Astrocyte of the cerebellum (primary cell): ENCODE results near the gene NEDD4.

Experiments
- DNase-seq: peaks from one replicate; pipeline ENCODE4 v3.0.0-alpha.2; 2011; ENCODE audit warnings: low read depth
- H3K4me3 ChIP-seq: 2 replicates; pipeline ENCODE4 v1.5.1; 2011; ENCODE audit warnings: mild to moderate bottlenecking, low read depth, low read length, moderate library complexity
- in situ Hi-C: cut with HindIII; loops from 2 replicates; pipeline ENCODE4 v1.10.0; 2017; ENCODE audit warnings: low sequenced_read_pairs
- TF ChIP-seq, protein P1 (sequence below): IDR thresholded peaks from 2 replicates; pipeline ENCODE4 v1.5.1; 2012; ENCODE audit warnings: low read length, low read depth, moderate library complexity, mild to moderate bottlenecking; ENCODE audit errors: missing control alignments

The NEDD4 gene

DNA sequence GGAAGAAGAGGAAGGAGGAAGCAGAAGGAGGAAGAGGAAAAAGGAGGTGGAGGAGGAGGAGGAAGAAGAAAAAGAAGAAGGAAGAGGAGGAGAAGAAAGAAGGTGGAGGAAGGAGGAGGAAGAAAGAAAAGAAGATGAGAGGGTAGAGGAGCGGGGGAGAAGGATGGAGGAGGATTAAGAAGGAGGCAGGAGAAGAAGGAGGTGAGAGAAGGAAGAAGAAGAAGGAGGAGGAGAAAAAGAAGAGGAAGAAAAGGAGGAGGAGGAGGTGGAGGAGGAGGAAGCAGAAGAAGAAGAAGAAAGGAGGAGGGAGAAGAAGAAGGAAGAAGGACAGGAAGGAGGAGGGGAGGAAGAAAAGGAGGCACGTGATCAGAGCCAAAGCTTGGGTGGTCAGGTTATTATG, 213.1 kb downstream of the NEDD4 start:
- TF ChIP-seq, protein P1, sequence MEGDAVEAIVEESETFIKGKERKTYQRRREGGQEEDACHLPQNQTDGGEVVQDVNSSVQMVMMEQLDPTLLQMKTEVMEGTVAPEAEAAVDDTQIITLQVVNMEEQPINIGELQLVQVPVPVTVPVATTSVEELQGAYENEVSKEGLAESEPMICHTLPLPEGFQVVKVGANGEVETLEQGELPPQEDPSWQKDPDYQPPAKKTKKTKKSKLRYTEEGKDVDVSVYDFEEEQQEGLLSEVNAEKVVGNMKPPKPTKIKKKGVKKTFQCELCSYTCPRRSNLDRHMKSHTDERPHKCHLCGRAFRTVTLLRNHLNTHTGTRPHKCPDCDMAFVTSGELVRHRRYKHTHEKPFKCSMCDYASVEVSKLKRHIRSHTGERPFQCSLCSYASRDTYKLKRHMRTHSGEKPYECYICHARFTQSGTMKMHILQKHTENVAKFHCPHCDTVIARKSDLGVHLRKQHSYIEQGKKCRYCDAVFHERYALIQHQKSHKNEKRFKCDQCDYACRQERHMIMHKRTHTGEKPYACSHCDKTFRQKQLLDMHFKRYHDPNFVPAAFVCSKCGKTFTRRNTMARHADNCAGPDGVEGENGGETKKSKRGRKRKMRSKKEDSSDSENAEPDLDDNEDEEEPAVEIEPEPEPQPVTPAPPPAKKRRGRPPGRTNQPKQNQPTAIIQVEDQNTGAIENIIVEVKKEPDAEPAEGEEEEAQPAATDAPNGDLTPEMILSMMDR, result no peak
- no peak overlapping the region for H3K4me3 ChIP-seq
- in situ Hi-C loops, result no loop called here
- DNase-seq, result no peak

DNA sequence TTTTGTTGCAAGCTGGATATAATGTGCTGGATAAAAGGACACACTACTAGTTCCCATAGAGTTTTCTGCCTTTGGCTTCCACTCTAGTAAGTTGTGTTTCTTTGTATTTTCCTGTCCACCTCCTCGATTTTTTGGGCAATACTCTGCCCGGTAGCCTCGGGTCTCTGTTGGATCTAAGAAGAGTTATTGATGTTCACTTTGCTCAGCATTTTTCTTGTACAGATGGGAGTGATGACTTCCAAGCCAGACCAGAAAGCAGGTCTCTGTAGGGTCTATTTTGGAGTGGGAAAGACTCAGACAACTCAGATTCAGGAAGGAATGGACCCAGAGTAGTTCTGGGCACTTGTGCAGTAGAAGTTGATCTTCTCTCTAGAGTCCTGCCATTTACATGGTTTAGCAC, 214.5 kb downstream of the NEDD4 start:
- DNase-seq, result no peak
- H3K4me3 ChIP-seq, result no peak overlapping the region
- in situ Hi-C loops, result no loop called here
- TF ChIP-seq, protein P1, result no peak
